Psoas muscle (tissue), 8 donors: ENCODE measurements around the gene PTPRO. TPM values are rescaled to one million over a fixed set of nuclear protein-coding genes. Genes with fewer than 3 reads are reported as not detected.

Experiments
- ATAC-seq, 4 donors: fragments of 200-7000 bp; cut with Tn5 transposase; one replicate each; pipeline ENCODE4 v1.9.1; 2020; ENCODE audit warnings: moderate library complexity in 3 of 4, mild to moderate bottlenecking in 2 of 4
- DNase-seq, 2 donors: peaks; one replicate each; pipeline ENCODE4 v3.0.0-alpha.2; 2020
- H3K27ac ChIP-seq: fragments of 200-600 bp; one replicate; pipeline ENCODE4 v1.8.0; 2022
- H3K27me3 ChIP-seq, 3 donors: fragments of 200-600 bp in 1 of 3; one replicate each; pipeline versions ENCODE4 v1.6.1 to v1.8.0; 2013 to 2022; ENCODE audit warnings: low read length in 2 of 3, mild to moderate bottlenecking in 2 of 3, moderate library complexity in 1 of 3; ENCODE audit not compliant: insufficient read depth in 3 of 3
- H3K36me3 ChIP-seq, 2 donors: fragments of 200-600 bp in 1 of 2; one replicate each; pipeline versions ENCODE4 v1.6.1 to v1.8.0; 2013 to 2022; ENCODE audit warnings: low read depth in 1 of 2, mild to moderate bottlenecking in 1 of 2, moderate library complexity in 1 of 2; ENCODE audit not compliant: insufficient read depth in 1 of 2
- H3K4me1 ChIP-seq: fragments of 200-600 bp; one replicate; pipeline ENCODE4 v1.8.0; 2022
- H3K4me3 ChIP-seq: fragments of 200-600 bp; one replicate; pipeline ENCODE4 v1.8.0; 2022; ENCODE audit warnings: mild to moderate bottlenecking
- H3K9me3 ChIP-seq: fragments of 200-600 bp; one replicate; pipeline ENCODE4 v1.8.0; 2022
- CTCF ChIP-seq: fragments of 200-600 bp; IDR thresholded peaks from one replicate; pipeline ENCODE4 v1.8.0; 2022; ENCODE audit warnings: antibody characterized with exemption
- WGBS, 3 donors: extraction: QIAGEN DNeasy Blood & Tissue Kit; methylation state at CpG; one replicate each; pipeline versions ENCODE4 v1.1.6 to v1.1.7; 2013; 5-methylcytosine and 5-hydroxymethylcytosine counted together
- intact Hi-C, 2 donors: fragments of 100-400 bp; cut with DNase I; formaldehyde crosslinking; loops; one replicate each; pipeline versions ENCODE4 v1.11.0 to v1.14.2; 2022
- polyA plus RNA-seq, 3 donors: library from polyadenylated mRNA; stranded (reverse); fragments of 200-250 nt; gene quantifications; one replicate each; pipeline ENCODE4 v1.2.3, GENCODE V29; 2013
- total RNA-seq, 4 donors: library from RNA; stranded (reverse); fragmentation: NEBNext Ultra II Directional in 2 of 4; extraction: Animal tissue kit (Norgen Biotek cat#: 25700) in 2 of 4; gene quantifications; one replicate each; pipeline versions ENCODE4 v1.2.1 to v1.2.4, GENCODE V29; 2021 to 2023
- donor health status: healthy with polysubstance abuse.
- donor health status: DM: no; HTN: no; CAD: no; lungs with moderate emphysema.
- donor health status: Bipolar disorder and iron deficiency.
- donor health status: healthy.
- donor health status: DM: yes; HTN: yes; CAD: no.
- donor health status: DM: no; HTN: no; CAD: no.
- donor health status: DM: no; HTN: no; CAD: no.
- donor health status: DM: yes; HTN: yes; CAD: no.

PTPRO gene
- total and polyA plus RNA-seq, 7 donors, result 0.21 to 2.3 (median 0.45) TPM

- no peaks in the 10 kb centered on the region for H3K4me1 ChIP-seq
- no peak overlapping the region for H3K27ac ChIP-seq
- no peak for ATAC-seq
- no peaks in the 10 kb centered on the region for H3K36me3 ChIP-seq
- DNase-seq, result no peak
- H3K27me3 ChIP-seq, result peaks cover 0 to 3% (median 0%) of the 10 kb centered on the region in 3 donors
- H3K9me3 ChIP-seq, result no peaks in the 10 kb centered on the region
- TF ChIP-seq CTCF, result no peak
- no peak overlapping the region for H3K4me3 ChIP-seq
- intact Hi-C loops, result no loop called here
- WGBS, 3 donors, result 44 to 50% (median 49%) methylated on average over 2 of the region's 2 CpGs
Measured at GRCh38 chr12:15502211-15502610, 179.9 kb downstream of the PTPRO start.

GRCh38 chr12:15505616-15506015, 183.3 kb downstream of the PTPRO start:
- DNase-seq (no peak), ATAC-seq (no peak)
- intact Hi-C loops, result no loop called here
- Histone ChIP-seq H3K4me3 (no peak overlapping the region), H3K4me1 (no peaks in the 10 kb centered on the region), H3K27me3 (peaks cover 0 to 3% (median 0%) of the 10 kb centered on the region in 3 donors), H3K36me3 (no peaks in the 10 kb centered on the region), H3K27ac (no peak overlapping the region), H3K9me3 (no peaks in the 10 kb centered on the region)
- 84 to 86% (median 84%) methylated on average over 4 of the region's 4 CpGs for WGBS, 3 donors
- no peak for TF ChIP-seq CTCF

GRCh38 chr12:15515010-15515409, 192.7 kb downstream of the PTPRO start:
- no peak overlapping the region for H3K27ac ChIP-seq
- no peak overlapping the region for H3K4me3 ChIP-seq
- H3K4me1 ChIP-seq, result no peaks in the 10 kb centered on the region
- no peaks in the 10 kb centered on the region for H3K36me3 ChIP-seq
- DNase-seq, result no peak
- WGBS, 3 donors, result 7 to 45% (median 18%) methylated on average over 4 of the region's 4 CpGs
- ATAC-seq, result no peak
- no peaks in the 10 kb centered on the region for H3K9me3 ChIP-seq
- no peaks in the 10 kb centered on the region for H3K27me3 ChIP-seq
- no peak for TF ChIP-seq CTCF
- intact Hi-C loops, result no loop called here

GRCh38 chr12:15520083-15520482, 197.8 kb downstream of the PTPRO start:
- ATAC-seq (no peak), DNase-seq (no peak)
- Histone ChIP-seq H3K27me3 (no peaks in the 10 kb centered on the region), H3K4me1 (no peaks in the 10 kb centered on the region), H3K9me3 (no peaks in the 10 kb centered on the region), H3K4me3 (no peak overlapping the region), H3K36me3 (no peaks in the 10 kb centered on the region), H3K27ac (no peak overlapping the region)
- 74 to 79% (median 79%) methylated on average over 2 of the region's 2 CpGs for WGBS, 3 donors
- no peak for TF ChIP-seq CTCF
- intact Hi-C loops, result loop anchor here (5.0 to 10.0 kb wide), 2 partner anchors 243 to 675 kb away; partner anchors contain the start of gene ART4 (in 1 of the 2)

GRCh38 chr12:15520844-15521243, 198.5 kb downstream of the PTPRO start:
- H3K9me3 ChIP-seq, result no peaks in the 10 kb centered on the region
- 67 to 73% (median 68%) methylated on average over 6 of the region's 6 CpGs for WGBS, 3 donors
- ATAC-seq (no peak), DNase-seq (no peak)
- intact Hi-C loops, result loop anchor here (5.0 to 10.0 kb wide), 2 partner anchors 244 to 676 kb away; partner anchors contain the start of gene ART4 (in 1 of the 2)
- H3K4me1 ChIP-seq, result no peaks in the 10 kb centered on the region
- H3K27ac ChIP-seq, result no peak overlapping the region
- TF ChIP-seq CTCF, result no peak
- no peaks in the 10 kb centered on the region for H3K36me3 ChIP-seq
- peaks cover 0 to 4% (median 0%) of the 10 kb centered on the region in 3 donors for H3K27me3 ChIP-seq
- no peak overlapping the region for H3K4me3 ChIP-seq
